HCT116 (cell line): Measurements from ENCODE around the gene LRRC15.

Experiments used
- CTCF ChIP-seq, 3 experiments: fragments of 200-600 bp in 1 of 3; sonication (generic) in 1 of 3; IDR thresholded peaks in 2 of 3; conservative IDR thresholded peaks in 1 of 3; 2 replicates each; pipeline ENCODE4 v1.5.1; 2012 to 2017; ENCODE audit warnings: low read depth in 2 of 3, low read length in 2 of 3, antibody characterized with exemption in 1 of 3, borderline replicate concordance in 1 of 3, control low read depth in 1 of 3, mild to moderate bottlenecking in 1 of 3, mixed read lengths in 1 of 3, mixed run types in 1 of 3, moderate library complexity in 1 of 3; ENCODE audit not compliant: insufficient read depth in 1 of 3
- FOSL1 ChIP-seq: IDR thresholded peaks from 2 replicates; pipeline ENCODE4 v1.6.1; 2012; ENCODE audit warnings: low read depth
- JUND ChIP-seq: IDR thresholded peaks from 2 replicates; pipeline ENCODE4 v1.6.1; 2012
- POLR2A ChIP-seq: IDR thresholded peaks from 2 replicates; pipeline ENCODE4 v1.7.0; 2011; ENCODE audit warnings: borderline replicate concordance; ENCODE audit not compliant: insufficient read depth, insufficient read length; ENCODE audit errors: extremely low read depth
- SP1 ChIP-seq: IDR thresholded peaks from 2 replicates; pipeline ENCODE4 v1.6.1; 2012; ENCODE audit warnings: low read depth
- SRF ChIP-seq: IDR thresholded peaks from 2 replicates; pipeline ENCODE4 v1.6.1; 2012; ENCODE audit warnings: low read depth

GRCh38 chr3:194344012-194344411 lies 25.5 kb downstream of the LRRC15 start:
- TF ChIP-seq CTCF (IDR thresholded peaks at IDR 0.05 in 2 of 3, conservative IDR thresholded peaks at IDR 0.05 in 1 of 3; ENCODE audit: borderline replicate concordance in 1 of 3, insufficient read depth in 1 of 3, low read depth in 2 of 3, low read length in 2 of 3) (peak; percentile 79 to 98 (median 97)), SP1 (no peak), SRF (no peak), POLR2A (no peak), FOSL1 (no peak), JUND (no peak)
